Measurements from ENCODE around the gene RCSD1.
"Not testable (repeated sequence)": the region's sequence is repeated elsewhere in the genome, so short reads cannot be mapped to it uniquely, and the experiment has no call there.

Gene RCSD1

GRCh38 chr1:167738158-167738557, 108.1 kb downstream of the RCSD1 start:
- no peak for DNase-seq

GRCh38 chr1:167739752-167740151, 109.7 kb downstream of the RCSD1 start:
- DNase-seq, result no peak

GRCh38 chr1:167741103-167741502, 111.1 kb downstream of the RCSD1 start:
- not testable (repeated sequence) for DNase-seq

GRCh38 chr1:167742392-167743057, 112.5 kb downstream of the RCSD1 start:
- not testable (repeated sequence) for DNase-seq

- DNase-seq, result no peak
Measured at GRCh38 chr1:167744901-167745300, 114.9 kb downstream of the RCSD1 start.

GRCh38 chr1:167746013-167746672, 116.1 kb downstream of the RCSD1 start:
- no peak for DNase-seq

- no peak for DNase-seq
Measured at GRCh38 chr1:167746988-167747655, 117.1 kb downstream of the RCSD1 start.

GRCh38 chr1:167747988-167748387, 118.0 kb downstream of the RCSD1 start:
- no peak for DNase-seq

- DNase-seq, result no peak
Measured at GRCh38 chr1:167748906-167749305, 118.9 kb downstream of the RCSD1 start.

- no peak for DNase-seq
Measured at GRCh38 chr1:167749741-167750140, 119.7 kb downstream of the RCSD1 start.

- DNase-seq, result no peak
Measured at GRCh38 chr1:167750641-167751040, 120.6 kb downstream of the RCSD1 start.

- DNase-seq, result no peak
Measured at GRCh38 chr1:167751676-167752075, 121.6 kb downstream of the RCSD1 start.

- DNase-seq, result no peak
Measured at GRCh38 chr1:167752219-167752985, 122.4 kb downstream of the RCSD1 start.

- DNase-seq, result peak in 1 of 51 donors; percentile 12
Measured at GRCh38 chr1:167755654-167756053, 125.6 kb downstream of the RCSD1 start.

Data from hypothalamus (tissue), 51 donors.